GM15510 (cell line): ENCODE results near the gene MAVS.
A peak's percentile ranks its signal among the peaks of the same experiment; 100 is the strongest.

Source experiments
- POLR2A ChIP-seq: IDR thresholded peaks from 3 replicates; pipeline ENCODE4 v1.6.1; 2011; ENCODE audit warnings: borderline replicate concordance; ENCODE audit not compliant: insufficient read length; ENCODE audit errors: extremely low read depth

Gene MAVS

DNA sequence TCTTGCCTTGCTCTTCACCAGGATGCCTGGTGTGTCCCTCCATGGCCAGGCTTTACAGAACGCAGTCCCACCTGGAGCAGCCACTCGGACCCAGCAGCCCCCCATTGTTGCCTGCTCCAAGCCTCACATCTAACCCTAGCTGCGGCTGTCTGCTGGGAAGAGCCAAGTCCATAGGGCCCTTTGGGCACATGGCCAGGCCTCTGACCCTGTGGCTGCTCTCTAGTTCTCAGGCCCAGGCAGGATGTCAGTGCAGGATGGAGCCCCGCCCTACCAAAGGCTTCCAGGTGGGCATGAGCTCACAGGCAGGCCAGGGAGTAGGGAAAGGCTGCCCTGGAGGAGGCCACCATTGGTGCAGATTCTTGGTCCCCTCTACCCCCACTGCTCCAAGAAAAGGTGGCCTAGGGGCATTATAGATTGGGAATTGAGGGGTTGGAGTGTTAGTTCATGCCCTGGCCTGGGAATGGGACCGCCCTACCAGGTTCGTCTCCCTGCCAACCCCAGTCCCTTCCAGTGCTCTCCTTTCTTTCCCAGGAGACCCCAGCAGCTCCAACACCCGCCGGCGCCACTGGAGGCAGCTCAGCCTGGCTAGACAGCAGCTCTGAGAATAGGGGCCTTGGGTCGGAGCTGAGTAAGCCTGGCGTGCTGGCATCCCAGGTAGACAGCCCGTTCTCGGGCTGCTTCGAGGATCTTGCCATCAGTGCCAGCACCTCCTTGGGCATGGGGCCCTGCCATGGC is 18.7 kb downstream of the MAVS start:
- no peak for TF ChIP-seq POLR2A

DNA sequence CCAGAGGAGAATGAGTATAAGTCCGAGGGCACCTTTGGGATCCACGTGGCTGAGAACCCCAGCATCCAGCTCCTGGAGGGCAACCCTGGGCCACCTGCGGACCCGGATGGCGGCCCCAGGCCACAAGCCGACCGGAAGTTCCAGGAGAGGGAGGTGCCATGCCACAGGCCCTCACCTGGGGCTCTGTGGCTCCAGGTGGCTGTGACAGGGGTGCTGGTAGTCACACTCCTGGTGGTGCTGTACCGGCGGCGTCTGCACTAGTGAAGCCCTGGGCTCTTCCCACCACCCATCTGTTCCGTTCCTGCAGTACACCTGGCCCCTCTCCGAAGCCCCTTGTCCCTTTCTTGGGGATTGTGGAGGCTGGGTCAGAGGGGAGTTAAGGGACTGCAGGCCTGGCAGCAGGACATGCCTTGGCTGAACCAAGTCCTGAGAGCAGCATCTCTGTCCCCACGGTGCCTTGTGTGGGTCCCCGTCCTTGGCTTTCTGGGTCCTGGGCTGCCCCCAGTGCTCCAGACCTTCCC is 19.3 kb downstream of the MAVS start:
- TF ChIP-seq POLR2A, result no peak

DNA sequence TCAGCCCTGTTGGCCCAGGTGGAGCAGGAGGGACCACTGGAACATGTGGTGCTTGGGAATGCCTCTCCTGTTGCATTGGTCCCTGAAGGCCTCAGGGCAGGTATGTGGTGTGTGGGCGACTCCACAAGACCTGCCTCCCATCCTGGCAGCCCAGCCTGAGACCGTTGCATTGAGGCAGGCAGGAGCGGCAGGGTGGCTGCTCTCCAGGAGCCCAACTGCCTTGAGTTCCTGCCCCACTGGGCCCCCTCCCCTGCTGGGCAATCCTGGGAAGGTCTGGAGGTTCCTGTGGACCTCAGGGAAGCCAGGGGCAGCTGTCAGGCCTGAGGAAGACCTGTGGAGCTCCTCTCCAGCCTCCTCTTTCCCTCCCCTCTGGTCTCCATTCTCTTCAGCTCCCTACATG is 19.8 kb downstream of the MAVS start:
- no peak for TF ChIP-seq POLR2A

DNA sequence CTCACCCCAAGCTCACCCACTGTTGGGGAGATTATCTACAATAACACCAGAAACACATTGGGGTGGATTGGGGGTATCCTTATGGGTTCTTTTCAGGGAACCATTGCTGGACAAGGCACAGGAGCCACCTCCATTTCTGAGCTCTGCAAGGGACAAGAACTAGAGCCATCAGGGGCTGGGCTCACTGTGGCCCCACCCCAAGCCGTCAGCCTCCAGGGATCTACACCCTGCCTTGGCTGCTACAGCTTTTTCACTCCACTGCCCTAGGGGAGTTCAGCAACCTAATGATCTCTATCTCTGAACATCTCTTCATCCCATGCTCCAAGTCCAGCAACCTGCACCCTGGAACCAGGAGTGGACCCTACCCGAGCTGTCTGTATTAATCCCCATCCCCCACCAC is 21.2 kb downstream of the MAVS start:
- no peak for TF ChIP-seq POLR2A

DNA sequence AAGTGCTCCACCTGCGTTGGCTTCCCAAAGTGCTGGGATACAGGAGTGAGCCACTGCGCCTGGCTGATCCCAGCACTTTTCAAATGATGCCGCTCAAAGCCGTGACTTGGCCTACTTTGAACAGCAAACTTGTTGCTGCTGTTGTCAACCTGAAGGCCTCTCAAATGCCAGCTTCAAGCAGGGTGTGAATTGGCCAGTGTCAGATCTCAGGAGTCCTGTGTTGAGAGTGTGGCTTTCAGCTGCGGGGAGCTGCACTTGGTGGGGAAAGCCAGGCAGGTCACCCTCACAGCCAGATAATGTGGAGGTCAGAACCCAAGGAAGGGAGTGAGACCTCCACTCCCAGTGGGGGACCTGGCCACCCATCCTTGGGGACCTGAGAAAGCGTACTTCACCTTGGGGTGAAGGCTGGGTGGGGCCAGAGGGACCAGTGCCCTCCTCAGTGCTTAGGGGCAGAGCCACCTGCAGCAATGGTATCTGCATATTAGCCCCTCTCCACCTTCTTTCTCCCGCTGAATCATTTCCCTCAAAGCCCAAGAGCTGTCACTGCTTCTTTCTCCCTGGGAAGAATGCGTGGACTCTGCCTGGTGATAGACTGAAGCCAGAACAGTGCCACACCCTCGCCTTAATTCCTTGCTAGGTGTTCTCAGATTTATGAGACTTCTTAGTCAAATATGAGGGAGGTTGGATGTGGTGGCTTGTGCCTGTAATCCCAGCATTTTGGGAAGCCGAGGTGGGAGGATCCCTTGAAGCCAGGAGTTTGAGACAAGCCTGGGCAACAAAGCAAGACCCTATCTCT is 23.4 kb downstream of the MAVS start:
- no peak for TF ChIP-seq POLR2A

DNA sequence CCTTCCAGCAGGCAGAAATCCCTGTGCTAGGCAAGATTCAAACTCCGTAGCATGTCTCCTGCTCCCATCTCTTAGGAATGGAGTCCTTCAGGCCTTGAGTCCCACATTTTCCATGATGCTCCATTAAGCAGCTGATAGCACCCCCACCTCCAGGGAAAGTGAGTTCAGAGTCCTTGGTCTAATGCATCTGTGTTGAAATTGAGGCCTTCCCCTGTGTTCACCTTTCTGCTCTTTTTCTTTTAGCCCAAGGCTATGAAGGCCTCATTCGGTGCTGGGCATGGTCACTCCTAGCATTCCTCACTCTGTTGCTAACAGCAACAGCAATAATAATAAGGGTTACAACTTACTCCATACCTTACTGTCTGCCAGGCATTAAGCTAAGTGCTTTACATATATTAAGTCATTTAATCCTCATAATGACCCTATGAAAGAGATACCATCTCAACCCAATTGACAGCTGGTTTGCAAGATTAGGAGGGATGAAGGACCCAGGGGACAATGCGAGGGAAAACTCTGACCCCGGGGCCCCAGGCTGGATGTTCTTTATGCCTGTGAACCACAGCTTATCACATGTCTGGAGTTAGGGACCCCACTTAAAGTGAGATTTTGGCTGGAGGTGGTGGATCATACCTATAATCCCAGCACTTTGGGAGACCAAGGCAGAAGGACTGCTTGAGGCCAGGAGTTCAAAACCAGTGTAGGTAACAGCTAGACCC is 25.1 kb downstream of the MAVS start:
- no peak for TF ChIP-seq POLR2A

DNA sequence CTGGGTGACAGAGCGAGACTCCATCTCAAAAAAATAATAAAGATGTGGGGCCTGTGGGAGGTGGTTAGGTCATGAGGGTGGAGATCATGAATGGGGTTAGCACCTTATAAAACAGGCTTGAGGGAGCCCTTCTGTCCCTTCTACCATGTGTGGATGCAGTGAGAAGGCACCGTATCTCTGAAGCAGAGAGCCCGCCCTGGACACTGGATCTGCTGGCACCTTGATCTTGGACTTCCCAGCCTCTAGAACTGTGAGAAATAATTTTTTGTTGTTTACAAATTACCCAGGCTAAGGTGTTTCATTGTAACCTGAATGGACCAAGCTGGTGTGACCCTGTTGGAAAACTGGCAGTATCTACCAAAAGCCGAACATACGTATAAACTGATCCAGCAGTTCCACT is 26.9 kb downstream of the MAVS start:
- TF ChIP-seq POLR2A, result no peak

DNA sequence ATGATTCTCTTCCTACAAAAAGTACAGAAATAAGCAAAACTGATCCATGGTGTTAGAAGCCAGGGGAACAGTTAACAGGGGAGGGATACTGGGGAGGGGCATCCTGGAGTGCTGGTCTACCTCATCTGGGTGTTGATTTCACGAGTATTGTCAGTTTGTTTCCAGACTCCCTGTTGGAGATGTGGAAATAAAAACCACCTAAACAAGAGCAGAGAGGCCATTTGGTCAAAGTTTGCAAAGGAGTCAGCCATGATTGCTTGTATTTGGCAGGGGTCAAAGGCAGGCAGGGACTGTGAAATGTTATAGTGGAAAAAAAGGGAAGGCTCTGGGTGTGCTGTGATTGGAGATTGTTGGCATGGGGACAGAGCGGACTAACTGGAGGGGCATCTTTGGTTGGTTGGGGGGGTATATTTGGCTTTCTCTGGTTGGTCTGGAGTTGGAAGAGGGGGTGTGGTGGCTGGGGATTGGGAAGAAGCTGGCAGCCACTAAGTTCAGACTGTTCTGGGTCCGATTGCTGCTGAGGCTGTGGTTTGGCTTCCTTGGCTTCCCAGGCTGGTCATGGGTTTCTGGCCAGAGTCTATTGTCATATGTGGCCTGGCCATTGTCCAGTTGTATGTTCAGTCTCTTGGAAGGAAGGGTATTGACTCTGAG is 27.7 kb downstream of the MAVS start:
- TF ChIP-seq POLR2A, result no peak

DNA sequence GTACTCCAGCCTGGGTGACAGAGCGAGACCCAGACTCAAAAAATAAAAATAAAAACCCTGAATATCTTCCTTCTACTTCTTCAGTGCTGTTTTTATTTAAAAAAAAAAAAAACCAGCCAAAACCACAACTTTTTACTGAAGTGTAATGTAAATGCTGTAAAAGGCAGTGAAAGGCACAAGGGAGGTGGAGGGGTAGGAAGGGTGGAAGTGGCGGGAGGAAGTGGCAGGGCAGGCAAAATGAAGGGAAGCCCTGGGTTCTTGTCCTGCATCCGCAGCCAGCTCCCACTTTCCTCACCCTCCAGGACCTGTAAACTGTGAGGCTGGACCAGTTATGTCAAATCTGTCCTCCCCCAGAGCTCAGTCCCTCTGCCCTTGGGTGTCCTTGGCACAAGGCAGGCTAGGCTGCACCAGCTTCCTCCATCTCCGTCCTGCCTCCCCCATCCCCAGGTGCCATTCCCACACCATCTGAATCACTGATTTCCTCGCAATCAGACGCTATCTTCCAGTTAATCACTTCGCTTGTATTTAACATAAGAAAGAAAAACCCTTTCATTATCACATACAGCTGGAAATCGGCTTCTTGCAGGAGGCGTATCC is 28.8 kb downstream of the MAVS start:
- TF ChIP-seq POLR2A, result no peak

DNA sequence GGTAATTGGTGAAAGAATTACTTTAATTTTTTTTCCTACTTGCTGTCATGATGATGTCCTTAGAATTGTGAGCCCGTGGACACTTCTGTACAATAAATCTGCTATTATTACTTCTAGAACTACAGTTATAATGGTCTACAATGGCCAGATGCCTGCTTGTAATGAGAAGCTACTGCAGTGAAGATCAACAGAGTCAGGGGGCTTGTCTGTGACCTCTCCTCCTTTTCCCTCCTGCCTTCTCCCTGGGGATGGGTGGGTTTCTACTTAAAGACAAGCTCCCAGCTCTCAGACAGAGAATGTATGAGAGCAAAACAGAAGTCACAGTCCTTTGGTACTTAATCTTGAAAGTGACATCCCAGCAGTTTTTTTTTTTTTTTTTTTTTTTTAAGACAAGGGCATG is 29.4 kb downstream of the MAVS start:
- no peak for TF ChIP-seq POLR2A

DNA sequence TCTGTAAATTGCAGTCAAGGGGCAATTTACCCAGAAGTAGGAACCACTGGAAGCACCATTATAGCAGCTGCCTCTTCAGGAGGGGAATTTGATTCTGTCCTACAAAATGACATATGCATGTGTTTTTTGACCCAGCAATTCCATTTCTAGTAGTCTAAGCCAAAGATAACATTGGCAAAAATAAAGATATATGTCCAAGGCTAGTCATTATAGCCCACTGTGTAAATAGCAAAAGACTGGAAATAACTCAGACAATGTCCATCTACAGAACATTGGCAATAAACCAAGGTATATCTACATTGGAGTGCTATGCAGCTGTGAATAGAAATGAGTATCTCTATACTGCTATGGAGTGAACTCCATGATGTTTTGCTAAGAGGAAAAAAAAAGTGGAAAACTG is 30.0 kb downstream of the MAVS start:
- TF ChIP-seq POLR2A, result no peak

DNA sequence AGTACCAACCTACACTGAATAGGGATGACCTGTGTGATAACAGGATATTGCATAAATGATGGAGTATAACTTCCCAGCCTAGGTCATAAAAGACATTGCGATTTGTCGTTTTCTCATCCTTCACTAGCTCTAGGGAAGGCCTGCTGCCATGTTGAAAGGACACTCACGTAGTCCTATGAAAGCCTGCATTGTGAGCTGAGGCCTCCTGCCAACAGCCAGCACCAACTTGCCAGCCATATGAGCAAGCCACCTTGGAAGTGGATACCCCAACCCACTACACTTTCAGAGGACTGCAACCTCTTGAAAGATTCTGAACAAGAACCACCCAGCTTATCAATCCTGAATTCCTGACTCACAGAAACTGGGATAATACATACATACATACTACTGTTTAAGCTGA is 39.1 kb downstream of the MAVS start:
- TF ChIP-seq POLR2A, result no peak

DNA sequence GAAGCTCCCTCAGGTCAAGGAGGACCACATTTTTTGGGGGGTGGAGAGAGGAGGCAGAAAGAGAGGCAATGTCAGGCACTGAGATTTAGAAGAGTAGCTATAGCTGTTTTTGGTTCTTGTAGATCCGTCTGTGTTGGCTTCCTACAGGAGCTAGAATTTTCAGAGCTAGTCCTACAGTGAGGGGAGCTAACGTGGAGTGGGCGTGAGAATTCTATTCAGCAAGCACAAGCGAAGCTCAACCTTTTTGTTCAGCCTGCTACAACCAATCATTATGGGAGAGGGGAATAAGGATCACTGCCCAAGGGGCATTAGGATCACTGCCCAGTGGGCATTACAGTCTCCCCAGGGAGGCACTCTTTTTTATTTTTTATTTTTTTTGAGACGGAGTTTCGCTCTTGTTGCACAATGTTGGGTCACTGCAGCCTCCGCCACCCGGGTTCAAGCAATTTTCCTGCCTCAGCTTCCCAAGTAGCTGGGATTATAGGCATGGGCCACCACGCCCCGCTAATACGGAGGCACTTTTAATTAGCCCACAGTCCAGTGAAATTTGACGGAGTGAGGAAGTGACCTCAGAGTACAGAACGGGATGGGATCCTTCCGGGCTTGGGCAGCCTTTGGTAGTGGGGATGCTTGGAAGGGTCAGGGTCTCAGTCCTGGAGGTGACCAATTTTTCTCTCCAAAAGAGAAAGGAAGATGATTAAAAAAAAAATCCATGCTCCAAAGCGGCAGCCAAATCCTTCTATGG is 41.4 kb downstream of the MAVS start:
- TF ChIP-seq POLR2A, result no peak

DNA sequence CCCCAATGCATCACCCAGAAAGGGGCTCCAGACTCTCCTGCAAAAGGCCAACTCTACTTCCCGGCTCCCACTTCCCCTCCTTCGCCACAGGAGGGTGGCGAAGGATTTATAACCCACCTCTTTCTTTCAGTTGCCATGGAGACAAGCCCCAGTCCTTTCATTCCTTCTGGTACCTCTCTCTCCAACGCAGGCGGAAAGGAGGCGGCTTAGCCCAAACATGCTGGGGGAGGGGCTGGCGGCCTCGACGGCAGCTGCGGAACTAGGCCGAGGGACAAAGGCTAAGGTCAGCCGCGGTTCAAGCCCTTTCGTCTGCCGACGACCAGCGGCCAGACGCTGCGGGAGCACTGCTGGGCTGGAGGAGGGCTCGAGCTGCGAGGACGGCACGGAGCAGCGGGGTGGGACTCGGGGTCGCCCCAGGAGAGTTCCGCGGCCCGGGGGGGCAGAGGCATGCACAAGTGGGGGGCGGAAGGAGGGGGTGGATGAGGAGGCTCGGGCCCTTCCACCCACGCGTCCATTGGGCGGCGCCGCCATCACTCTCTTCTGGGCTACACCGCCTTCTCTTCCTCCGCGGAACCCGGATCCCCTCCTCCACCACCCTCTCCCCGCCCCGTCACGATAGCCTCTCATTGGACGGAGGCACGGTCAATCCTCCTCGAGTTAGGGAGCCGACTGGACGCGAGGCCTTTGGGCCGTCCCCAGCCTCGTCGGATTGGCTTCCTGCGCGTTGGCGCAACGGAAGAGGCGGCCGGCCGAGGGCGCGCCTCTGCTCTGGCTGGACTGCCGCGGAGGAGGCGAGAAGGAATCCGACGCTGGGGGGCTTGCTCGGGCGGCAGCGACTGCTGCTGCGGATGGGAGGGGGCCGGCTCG is 42.2 kb downstream of the MAVS start, which contains the start of gene PANK2:
TSS of gene PANK2 (plus strand) at position 766 of the 867 bp plus-strand sequence.
- TF ChIP-seq POLR2A, result peak; percentile 75
